SW480 (cell line): ENCODE measurements around the gene SERF2.

ENCODE experiments used
- DNase-seq: peaks from one replicate; pipeline ENCODE4 v3.0.0-alpha.2; 2016; ENCODE audit warnings: low spot score

The SERF2 gene

GRCh38 chr15:43791993-43792760 is at the start of gene SERF2:
Gene SERF2, plus strand, starts transcription at chr15:43792320. Its CDS starts 57 bp downstream, at chr15:43792377.
- peak; percentile 97 for DNase-seq

GRCh38 chr15:43746245-43746902 is 45.7 kb upstream of the SERF2 start, which contains the start of gene PDIA3:
Gene PDIA3, plus strand, starts transcription at chr15:43746438. Its CDS starts 102 bp downstream, at chr15:43746540.
- peak; percentile 72 for DNase-seq

GRCh38 chr15:43746903-43747309 is 45.2 kb upstream of the SERF2 start:
- peak; percentile 34 for DNase-seq

- no peak for DNase-seq
Observed at GRCh38 chr15:43748376-43748775, 43.7 kb upstream of the SERF2 start.

- no peak for DNase-seq
Observed at GRCh38 chr15:43749690-43750345, 42.3 kb upstream of the SERF2 start.

GRCh38 chr15:43751885-43752284 is 40.2 kb upstream of the SERF2 start:
- no peak for DNase-seq

- no peak for DNase-seq
Observed at GRCh38 chr15:43762824-43763223, 29.3 kb upstream of the SERF2 start.

- DNase-seq, result no peak
Observed at GRCh38 chr15:43763819-43764446, 28.2 kb upstream of the SERF2 start.

GRCh38 chr15:43769584-43770228 is 22.4 kb upstream of the SERF2 start:
- peak; percentile 31 for DNase-seq

- DNase-seq, result no peak
Observed at GRCh38 chr15:43771816-43772215, 20.3 kb upstream of the SERF2 start.

GRCh38 chr15:43772624-43773023 is 19.5 kb upstream of the SERF2 start:
- no peak for DNase-seq

GRCh38 chr15:43774062-43774461 is 18.1 kb upstream of the SERF2 start:
- no peak for DNase-seq

GRCh38 chr15:43775411-43775965 is 16.6 kb upstream of the SERF2 start:
- DNase-seq, result peak; percentile 73

- no peak for DNase-seq
Observed at GRCh38 chr15:43776101-43776717, 15.9 kb upstream of the SERF2 start.

GRCh38 chr15:43776718-43777266 is 15.3 kb upstream of the SERF2 start, which contains the start of gene ELL3:
Gene ELL3, minus strand, starts transcription at chr15:43776966. Its CDS starts 65 bp downstream, at chr15:43776901.
- DNase-seq, result peak; percentile 44

GRCh38 chr15:43777267-43777914 is 14.7 kb upstream of the SERF2 start:
- DNase-seq, result peak; percentile 64

GRCh38 chr15:43779016-43779415 is 13.1 kb upstream of the SERF2 start:
- DNase-seq, result no peak

- DNase-seq, result no peak
Observed at GRCh38 chr15:43789409-43789808, 2.7 kb upstream of the SERF2 start.

GRCh38 chr15:43792761-43793476 is 799 bp downstream of the SERF2 start:
- no peak for DNase-seq
